COLO668 (cell line): ENCODE data around the gene CAPN7.

ENCODE experiments used
- DNase-seq: peaks from one replicate; lab custom pipeline; 2025; ENCODE audit not compliant: unreplicated experiment; lab: John Stamatoyannopoulos, UW

The CAPN7 gene

DNA sequence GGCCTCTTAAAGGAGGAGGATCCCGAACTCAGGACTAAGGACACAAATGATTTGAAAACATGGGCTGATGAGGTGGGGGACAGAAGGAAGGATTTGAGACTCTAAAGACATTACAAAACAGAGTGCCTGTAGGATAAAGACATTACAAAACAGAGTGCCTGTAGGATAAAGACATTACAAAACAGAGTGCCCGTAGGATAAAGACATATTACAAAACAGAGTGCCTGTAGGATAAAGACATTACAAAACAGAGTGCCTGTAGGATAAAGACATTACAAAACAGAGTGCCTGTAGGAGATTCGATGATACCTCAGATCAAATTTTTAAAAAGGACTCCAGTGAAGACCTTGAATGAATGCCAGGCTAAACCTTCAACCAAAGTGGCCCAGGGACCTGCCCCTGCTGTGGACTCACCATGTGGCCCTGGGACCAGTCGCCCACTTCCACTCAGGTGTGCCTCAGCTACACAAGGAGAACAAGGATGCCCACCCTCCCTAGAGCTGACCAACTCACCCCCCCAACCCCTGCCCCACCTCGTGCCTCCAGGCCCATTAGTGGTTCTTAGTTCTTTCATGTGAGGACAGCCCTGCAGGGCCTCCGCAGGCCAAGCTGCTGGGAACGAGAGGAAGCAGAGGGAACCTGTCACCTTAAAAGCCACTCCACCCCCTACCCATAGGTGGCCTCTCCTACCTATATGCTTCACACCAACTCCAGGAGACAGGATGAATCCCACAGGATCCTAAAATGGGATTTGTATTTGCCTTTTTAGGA lies 66.6 kb downstream of the CAPN7 start:
- DNase-seq, result no peak

DNA sequence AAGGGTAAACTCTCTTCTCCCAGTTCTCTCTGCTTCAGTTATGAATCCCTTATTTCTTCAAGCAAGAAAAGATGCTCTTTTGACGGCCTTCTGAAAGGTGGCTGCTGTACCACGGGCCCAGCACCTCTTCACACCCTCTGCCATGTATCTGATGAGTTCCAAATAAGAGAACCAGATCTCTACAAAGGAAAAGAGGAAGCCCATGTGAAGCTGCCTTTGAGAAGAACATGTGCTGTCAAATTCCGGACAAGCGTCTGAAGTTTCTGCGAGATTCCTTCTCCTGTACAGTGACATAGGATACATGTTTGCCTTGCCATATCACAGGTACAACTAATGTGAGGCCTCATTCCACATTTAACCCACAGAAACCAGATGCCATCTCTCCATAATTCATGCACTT lies 67.2 kb downstream of the CAPN7 start:
- DNase-seq, result no peak

DNA sequence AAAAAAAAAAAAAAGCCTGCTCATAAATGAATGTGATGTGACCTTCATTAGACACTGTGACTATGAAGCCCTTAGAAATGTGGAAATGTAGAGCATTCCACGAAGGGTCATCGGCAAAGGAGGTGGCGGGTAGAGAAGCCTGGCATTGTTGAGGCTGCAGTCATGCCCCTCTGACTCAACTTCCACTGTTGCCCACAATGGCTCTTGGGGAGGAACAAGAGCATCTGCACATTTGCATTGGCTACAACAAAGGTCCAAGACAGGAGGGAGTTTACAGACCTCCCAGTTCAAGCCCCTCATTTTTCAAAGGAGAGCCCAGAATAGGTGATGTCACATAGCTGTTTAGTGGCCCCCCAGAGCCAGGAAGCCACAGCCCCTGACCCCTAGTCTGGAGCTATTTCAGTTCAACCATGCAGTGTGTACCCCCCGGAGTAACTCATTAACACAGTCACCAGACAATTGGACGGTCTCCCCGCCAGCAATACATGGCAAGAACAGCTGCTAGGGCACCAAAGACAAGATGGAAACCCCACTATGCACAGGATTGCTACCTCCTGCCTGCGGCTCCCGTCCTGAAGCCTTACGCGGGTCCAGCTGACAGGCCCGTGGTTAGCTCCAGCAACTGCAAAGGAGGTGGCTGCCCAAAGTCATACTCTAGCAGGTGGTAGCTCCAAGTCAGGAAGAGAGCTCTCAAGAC lies 70.1 kb downstream of the CAPN7 start:
- DNase-seq, result no peak

DNA sequence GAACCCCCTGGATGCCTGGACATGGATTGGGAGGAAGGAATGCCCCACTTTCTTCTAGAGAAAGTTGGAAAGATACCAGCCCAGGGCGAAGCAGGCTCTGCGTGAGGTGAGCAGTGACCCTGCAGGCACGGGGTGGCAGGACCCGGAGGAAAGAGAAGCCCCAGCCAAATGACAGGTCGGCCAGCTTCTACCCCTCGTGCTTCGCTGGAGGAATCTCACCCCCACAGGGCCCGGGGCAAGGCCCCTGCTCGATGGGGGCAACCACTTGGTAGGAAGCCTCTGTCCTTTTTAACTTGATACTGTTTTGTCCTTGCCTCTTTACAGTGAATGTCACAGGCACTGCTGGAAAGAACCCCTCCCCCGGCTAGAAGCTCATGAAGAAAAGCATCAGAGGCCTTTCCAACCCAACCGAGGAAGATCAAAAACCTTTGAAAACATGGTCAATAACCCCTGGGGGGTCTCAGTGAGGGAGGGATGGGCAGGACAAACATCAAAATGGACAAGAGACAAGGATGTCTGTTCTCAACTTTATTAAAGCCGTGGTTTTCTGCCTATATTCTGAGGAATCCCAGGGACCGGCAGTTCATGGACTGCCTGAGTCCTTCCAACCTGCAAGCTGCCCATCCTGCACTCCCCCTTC lies 71.9 kb downstream of the CAPN7 start:
- no peak for DNase-seq

DNA sequence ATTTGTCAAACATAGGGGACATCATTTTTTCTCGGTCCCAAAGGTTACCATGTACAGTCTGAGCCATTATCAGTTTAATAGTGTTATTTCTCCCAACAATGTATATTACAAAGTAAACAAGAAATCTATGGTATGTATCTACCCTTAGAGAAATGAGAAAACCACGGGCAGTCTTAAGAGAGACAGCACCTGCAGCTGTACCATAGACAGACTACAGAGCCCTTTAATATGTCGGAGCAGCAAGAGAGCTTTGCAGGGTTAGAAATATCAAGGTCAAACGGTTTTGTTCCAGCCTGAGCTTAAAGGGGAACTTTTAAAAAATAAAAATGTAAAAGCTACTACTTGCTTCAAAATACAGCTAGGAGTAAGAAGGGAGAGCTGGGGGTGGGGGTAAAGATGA lies 73.2 kb downstream of the CAPN7 start:
- no peak for DNase-seq

DNA sequence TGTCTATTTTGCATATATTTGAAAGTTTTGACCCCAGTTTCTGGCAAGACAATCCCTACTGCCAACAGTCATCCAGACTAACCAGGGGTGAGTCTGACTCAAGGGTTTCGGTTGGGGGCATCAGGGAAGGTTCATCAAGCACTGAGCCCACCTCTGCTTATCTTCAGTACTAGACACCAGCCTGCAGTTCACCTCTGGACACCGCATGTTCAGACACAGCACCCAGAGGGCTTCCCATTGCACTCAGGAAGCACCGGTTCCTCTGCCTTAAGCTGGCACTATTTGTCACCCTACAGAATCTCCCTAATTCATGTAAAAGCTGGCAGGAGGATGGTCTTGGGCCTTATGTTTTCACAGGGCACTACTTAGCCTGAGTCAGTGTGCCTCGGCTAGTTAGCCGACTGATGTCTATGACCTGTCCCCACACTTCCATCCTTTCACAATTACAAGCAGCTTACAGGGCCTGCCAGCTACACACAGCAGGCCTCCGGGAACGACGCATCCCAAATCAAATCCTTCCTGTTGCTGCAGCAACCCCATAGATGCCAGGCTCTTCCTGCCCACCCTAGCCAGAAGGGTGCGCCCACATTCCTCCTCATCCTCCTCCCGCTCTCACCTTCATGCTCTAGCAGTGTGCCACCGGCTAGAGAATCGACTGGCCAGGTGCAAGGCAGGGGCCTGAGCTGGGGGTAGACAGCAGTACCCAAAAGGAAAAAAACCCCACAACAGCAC lies 73.8 kb downstream of the CAPN7 start:
- DNase-seq, result peak; percentile 3

DNA sequence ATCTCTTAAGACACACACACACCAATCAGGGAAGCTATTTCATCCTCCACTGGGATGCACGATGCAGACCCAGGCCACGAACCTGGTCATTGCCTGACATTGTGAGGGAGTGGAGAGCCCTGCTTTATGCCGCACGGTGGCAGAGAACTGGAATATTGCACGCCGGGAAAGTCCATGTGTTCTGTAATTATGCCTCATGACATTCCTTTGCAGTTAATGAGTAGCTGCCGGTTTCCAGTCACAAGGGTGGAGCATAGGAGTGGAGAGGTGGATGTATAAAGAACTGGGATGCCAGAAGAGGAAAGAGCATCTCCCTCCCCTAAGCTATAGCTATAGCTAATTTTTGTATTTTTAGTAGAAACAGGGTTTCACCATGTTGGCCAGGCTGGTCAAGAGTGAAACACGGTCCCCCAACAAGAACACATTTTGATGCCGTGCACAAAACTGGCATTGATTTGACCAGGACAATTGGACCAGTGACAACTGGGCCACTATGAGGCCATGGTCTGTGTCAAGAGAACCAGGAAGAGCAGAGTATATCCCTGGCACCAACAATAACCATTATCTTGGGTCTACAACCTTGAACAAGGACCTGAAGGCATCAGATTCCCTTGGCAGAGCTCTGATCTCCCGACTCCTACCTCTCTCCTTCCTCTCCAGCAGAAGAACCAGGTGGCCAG lies 74.9 kb downstream of the CAPN7 start:
- no peak for DNase-seq

DNA sequence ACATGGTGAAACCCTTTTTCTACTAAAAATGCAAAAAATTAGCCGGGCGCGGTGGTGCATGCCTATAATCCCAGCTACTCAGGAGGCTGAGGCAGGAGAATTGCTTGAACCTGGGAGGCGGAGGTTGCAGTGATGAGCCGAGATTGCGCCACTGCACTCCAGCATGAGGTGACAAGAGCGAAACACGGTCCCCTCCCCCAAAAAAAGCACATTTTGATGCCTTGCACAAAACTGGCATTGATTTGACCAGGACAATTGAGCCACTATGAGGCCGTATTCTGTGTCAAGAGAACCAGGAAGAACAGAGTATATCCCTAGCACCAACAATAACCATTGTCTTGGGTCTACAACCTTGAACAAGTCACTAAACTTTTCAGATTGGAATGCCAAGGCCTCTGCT lies 75.8 kb downstream of the CAPN7 start:
- no peak for DNase-seq

DNA sequence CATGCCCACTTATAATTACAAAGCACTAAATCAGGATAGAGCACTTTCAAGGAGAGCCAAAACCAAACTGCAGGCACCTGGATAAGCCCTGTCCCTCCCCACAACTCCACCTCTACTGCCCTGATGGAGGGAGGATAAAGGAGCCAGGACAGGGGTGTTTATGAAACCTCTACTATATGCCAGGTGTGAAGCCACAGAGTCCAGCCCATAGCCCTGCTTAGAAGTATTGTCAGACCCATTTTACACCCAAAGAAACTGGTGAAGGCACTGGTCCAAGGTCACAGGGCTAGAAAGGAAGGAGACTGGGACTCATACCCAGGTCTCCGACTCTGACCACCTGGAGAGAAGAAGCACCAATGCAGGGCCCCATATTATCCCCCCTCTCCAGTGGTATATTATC lies 77.7 kb downstream of the CAPN7 start:
- DNase-seq, result no peak

DNA sequence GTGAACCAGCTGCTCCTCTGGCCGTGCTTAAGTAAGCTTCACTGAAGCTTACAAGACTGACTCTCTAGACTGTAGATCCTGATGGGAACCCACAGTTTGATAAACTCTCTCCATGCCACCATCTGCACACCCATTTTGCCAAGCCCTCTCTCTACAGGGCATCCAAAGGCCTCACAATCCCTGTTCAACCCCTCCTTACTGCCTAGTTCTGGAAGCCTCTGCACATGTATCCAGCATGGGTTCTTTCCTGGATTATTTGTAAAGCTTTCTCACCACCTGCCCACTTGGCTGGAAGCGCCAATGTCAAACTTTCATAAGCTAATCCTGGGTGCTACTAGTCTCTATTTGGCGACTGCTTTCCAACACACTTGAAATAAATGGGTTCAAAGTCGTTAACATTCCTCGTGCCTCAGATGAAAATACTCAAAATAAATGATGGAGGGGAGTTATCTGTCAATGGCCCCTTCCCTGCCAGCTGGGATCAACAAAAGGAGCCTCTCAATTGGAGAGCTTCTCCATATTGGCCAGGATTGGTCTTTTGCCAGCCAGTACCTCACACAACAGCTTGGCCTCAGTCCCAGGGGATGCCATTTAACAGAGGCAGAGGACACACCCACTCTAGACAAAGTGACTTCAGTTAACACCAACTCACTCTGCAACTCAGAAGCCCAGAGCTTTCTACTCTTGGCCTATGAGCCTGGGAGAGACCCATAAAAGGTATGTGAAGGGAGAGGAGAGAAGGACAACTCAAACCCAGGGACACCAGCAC lies 78.3 kb downstream of the CAPN7 start:
- peak; percentile 16 for DNase-seq

DNA sequence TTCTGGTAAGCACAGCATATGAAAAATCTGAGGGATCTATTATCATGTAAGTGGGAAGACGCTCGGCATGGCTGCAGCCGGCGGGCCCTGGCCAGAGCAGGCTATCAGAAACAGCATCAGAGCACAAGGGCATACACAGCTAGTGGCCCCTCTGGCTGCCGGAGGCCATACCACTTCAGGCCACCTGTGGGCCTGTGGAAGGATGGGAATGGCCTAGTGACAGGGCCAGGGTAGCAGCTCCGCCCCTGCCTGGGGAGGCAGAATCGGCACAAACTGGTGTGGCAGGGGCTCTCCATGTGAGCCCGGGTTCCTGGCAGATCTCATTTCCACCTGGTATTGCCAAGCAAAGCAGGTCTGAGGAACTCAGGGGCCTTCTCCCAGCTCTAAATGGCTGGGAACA lies 80.0 kb downstream of the CAPN7 start:
- DNase-seq, result no peak

DNA sequence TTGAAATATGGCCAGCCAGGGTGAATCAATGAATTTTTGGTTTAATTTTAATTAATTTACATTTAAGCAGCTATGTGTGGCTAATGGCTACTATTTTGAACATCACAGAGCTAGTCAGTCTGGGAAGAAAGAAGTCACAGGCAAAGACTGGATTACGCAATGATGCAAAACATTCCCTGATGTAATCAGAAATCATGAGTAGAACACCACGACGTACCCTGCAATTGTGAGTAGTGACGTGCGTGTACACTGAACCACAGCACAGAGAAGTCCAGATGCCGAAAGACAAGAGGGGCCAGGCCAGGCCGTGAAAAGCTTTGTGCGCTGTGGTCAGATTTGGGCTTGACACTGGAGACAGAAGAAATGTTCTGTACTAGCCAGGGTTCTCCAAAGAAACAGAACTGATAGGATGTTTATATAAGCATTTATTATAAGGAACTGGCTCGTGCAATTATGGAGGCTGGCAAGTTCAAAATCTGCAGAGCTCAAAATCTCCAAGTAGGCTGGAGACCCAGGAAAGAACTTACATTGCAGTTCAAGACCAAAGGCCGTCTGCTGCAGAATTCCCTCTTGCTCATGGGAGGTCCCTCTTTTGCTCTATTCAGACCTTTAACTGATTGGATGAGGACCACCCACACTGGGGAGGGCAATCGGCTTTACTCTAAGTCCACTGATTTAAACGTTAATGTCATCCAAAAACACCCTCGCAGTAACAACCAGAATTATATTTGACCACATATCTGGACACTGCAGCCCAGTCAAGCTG lies 81.7 kb downstream of the CAPN7 start:
- DNase-seq, result no peak

DNA sequence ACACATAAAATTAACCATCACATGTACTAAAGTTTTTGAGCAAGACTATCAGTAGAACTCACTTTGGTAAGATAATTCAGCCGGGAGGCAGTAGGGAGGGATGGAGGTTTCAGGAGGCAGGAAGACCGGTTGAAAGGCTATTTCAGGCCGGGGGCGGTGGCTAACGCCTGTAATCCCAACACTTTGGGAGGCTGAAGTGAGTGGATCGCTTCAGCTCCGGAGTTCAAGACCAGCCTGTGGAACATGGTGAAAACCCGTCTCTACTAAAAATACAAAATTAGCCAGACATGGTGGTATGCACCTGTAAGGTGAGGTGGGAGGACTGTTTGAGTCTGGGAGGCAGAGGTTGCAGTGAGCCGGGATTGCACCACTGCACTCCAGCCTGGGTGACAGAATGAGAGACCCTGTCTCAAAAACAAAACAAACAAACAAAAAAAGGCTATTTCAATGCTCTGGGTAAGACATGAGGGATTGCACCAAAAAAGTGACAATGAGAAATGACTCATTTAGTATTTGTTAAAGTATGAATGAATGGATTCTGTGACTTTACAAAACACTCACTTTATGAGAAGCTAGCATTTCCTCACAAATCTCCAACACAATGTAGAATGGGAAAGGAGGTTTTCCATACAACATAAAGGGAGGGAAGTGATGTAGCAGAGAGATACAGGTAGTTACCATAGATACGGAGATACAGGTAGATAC lies 82.4 kb downstream of the CAPN7 start:
- DNase-seq, result no peak

DNA sequence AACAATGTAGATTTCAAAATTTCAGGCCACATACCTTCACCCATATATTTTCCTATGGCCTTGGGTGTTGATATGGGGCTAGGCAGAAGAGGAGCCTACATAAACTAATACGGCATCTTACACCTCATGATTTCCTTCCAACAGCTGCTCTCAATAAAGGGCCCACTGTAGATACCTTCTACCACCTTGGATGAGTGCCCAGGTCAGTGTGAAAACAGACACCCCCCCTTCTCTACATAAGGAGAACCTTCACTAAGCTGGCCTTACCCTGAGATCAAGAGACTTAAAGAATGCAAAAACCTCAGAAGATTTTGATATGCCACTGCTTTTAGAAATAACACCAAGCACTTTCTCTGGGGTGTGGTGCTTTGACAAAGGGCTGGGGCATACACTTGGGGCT lies 83.6 kb downstream of the CAPN7 start:
- DNase-seq, result no peak

DNA sequence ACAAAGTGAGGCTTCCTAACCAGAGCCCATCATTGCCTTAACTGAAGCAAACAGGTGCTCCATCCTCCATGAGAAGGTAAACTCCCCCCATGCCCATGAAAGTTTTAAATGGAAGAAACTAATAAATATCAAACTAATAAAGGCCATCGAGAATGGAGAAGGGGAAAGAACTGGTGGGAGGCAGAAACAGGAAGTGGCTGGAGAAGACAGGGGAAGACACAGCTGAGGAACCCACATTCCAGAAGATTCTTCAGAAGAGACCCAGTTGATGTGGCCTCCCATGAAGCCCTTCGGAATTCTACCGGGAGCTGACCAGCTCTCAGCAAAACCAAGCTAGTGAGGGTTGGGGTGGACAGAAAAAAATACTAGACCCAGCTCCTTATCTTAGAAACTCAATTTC lies 84.7 kb downstream of the CAPN7 start:
- no peak for DNase-seq

DNA sequence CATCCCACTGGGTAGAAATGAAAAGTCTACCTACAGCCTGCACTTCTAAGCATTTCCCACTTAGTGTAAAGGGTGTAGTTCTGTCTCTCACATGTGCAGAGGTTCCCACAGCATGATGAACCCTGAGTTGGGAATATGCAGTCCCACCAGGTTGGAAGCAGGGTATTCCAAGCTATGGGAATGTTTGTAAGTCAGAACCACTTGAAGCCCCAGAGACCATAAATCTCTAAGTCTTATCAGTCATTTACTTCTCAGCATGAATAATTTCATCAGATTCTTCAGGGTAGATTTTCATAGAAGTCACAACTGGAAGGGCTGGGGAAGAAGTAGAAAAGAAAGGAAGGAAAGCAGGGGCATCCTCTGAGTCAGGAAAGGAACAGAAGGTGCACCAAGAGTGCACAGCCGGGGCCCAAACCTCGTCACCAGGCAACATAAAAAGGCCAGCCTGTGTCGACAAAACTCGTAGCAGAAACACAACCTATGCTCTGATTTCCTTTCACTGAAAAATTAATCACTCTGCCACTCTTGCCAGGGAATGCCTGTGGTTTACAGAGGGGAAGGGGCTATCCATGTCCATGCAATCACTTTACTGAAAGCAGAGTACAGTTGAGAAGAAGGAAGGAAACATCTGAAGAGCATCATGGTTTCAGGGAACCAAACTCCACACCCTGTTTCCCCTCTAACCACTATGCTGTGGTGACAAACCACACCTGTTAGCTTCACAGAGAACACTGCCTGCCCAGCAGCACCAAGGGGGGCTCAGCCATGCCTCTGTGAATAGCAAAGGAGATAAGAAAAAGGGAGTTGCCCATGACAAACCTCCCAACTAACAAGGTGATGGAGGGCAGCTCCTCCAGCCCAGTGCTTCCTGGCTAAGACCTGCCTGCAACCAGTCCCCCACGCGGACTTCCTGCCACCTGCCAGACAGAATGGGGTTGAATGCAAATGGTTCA lies 85.8 kb downstream of the CAPN7 start:
- DNase-seq, result no peak

DNA sequence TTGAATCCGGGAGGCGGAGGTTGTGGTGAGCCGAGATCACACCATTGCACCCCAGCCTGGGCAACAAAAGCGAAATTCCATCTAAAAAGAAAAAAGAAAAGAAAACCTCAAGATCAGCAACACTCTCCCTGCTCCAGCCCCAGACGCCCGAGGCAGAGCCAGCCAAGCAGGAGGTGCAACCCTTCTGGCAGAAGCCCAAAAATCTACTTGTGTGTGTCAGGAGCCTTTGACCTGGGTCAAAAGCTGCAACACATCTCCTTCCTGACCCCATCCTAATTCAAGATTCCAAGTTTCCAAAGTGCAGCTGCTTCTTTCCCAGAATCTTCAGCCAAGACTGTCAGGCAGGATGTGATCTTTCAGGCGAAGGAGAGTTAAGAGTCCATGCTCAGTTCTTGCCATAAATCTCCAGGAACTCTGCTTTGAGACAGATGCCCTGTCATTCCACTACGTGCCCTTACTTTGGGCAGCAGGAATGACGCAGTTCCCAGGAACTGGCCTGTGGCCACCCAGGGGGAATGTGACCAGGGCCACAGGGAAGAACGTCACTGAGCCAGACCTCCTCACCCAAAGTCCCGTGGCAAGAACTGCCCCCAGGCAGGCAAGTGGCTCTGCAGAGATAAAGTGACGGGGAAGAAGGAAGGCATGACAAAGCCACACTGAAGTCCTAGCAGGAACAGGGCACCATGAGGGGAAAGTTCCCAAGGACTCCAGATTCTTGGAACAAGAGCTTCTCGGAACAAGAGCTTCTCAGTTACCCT lies 86.9 kb downstream of the CAPN7 start:
- DNase-seq, result no peak
